Non-pigmented ciliary epithelial cell (primary cell): Measurements from ENCODE around the gene CAMTA1.

Source experiments
- DNase-seq: peaks from one replicate; pipeline ENCODE4 v3.0.0-alpha.2; 2010; ENCODE audit warnings: low read depth

CAMTA1 gene

GRCh38 chr1:6979003-6979613, 193.9 kb downstream of the CAMTA1 start:
- DNase-seq = no peak

DNA sequence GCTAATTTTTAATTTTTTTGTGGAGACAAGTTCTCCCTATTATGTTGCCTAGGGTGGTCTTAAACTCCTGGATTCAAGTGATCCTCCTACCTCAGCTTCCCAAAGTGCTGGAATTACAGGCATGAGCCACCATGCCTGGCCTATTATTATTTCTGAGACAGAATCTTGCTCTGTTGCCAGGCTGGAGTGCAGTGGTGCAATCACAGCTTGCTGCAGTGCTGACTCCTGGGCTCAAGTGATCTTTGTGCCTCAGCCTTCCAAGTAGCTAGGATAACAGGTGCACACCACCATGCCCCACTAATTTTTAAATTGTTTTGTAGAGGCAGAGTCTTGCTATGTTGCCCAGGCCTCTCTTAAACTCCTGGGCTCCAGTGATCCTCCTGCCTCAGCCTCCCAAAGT, 196.3 kb downstream of the CAMTA1 start:
- DNase-seq = no peak

DNA sequence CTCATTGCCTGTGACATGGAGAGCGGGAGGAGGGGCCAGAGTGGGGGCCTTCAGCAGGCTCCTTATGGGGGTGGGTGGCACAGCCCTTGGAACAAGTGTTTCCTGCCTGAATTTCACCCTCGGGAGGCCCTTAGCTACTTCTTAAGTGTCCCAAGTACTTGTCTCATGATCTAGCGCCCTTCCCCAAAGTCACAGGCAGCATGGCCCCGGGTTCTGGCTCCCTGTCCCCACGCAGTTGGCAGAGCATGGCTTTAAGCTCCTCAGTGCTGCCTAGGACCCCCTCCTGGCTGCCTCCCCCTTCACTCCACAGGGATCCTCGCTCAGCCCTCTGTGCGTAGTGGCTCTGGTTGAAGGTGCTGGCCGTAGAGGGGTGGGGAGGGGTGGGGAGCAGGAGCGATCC, 197.2 kb downstream of the CAMTA1 start:
- no peak for DNase-seq

DNA sequence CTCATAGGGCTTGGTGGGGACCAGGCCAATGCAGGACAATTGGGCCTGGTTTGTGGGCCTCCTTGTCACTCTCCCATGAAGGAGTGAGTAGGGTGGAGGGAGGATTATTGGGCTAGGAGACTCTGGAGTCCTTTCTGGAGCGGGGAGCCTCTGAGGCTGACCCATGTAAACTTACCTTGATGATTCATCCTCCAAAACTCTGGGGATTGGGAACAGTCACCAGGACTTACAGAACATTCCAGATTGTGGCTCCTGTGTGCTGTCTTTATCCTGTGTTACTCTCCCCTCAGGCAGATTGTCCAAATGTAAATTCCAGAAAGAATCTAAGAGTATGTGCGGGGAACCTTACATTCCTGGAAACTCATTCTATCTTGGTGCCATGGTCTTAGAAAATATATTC, 197.6 kb downstream of the CAMTA1 start:
- no peak for DNase-seq

- no peak for DNase-seq
Observed at GRCh38 chr1:6984536-6984935, 199.3 kb downstream of the CAMTA1 start.

DNA sequence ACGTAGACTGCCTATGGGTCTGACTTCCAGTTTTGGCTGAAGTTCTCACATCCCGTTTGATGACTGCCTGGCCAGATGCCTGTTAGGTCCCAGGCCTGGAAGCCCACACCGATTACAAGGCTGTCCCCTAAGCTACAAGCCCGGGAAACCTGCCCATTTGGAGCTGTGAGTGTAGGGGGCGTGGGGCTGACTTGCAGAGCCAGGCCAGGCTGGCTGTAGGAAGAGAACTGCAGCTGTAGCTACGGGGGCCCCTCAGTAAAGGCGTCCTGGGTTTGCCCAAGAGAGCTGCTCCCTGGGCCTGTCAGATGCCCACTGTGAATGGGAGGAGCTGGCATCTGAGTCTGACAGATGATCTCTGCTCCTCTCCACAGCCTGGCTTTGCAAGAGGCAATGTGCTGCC, 199.7 kb downstream of the CAMTA1 start:
- no peak for DNase-seq

DNA sequence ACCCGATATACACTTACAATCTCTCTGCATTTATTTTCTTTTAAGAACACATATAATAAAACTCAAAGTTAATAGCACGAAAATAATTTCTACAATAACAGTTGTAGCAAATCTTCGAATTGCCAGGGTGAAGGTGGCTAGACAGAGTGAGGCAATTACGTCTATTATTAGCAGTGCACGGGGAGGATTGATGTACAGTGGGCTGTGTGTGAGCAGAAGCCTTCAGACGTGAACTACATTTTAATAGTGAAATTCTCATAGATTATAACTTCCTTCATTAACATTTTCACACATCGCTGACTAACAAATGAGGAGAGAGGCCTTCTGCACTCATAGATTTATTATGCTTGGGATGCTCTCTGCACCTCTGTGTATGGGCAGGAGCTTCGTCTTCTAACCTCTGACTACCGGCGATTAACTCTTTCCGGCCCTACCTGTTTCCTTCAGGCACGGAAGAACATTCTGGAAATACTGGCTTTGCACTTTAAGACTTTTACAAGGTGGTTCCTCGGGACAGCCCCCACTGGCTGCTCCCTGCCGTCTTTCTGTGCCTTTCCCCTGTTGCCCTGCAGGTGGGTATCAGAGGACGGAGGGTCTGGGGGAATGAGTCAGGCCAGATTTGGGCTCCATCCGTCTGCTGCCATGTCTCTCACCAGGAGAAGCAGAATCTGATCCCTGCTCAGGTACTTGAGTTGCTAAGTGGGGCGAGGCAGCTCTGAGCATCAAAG, 200.5 kb downstream of the CAMTA1 start:
- DNase-seq = no peak

DNA sequence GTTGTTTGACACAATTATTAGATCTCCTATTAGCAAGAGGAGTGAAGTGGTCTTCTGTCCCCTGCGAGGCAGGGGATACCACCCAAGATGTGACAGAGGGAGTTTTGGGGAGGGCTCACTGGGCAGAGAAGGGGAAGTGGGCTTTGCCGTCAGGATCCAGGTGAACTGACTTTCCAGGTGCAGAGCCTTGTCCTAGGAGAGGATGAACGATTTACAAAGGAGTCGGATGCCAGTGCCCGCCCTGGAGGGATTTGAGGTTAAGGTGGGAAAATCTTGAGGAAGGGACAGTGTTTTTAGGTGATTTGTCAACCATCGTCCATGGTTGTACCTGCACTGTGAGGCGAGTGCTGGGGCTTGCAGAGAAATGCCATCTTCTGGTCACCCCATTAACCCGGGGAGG, 201.0 kb downstream of the CAMTA1 start:
- DNase-seq = no peak

GRCh38 chr1:6987940-6988339, 202.7 kb downstream of the CAMTA1 start:
- DNase-seq = no peak

DNA sequence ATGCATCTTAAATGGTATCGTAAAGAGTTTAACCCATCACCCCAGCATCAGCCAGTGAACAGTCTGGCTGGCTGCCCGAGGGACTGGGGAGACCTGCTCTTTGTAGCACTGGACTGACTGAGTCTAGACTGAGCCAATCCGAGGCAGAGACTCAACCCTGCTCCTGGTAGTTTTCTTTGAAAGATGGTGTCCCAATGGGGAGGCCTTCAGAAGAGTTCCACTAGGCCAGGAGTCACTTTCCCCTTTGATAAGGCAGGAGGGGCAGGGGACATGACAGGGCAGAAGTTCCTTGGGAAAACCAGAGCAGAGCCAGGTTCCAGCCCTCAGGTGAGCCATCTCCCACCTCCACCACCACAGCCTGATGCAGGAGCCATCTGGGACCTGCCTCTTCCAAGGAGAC, 203.5 kb downstream of the CAMTA1 start:
- no peak for DNase-seq

DNA sequence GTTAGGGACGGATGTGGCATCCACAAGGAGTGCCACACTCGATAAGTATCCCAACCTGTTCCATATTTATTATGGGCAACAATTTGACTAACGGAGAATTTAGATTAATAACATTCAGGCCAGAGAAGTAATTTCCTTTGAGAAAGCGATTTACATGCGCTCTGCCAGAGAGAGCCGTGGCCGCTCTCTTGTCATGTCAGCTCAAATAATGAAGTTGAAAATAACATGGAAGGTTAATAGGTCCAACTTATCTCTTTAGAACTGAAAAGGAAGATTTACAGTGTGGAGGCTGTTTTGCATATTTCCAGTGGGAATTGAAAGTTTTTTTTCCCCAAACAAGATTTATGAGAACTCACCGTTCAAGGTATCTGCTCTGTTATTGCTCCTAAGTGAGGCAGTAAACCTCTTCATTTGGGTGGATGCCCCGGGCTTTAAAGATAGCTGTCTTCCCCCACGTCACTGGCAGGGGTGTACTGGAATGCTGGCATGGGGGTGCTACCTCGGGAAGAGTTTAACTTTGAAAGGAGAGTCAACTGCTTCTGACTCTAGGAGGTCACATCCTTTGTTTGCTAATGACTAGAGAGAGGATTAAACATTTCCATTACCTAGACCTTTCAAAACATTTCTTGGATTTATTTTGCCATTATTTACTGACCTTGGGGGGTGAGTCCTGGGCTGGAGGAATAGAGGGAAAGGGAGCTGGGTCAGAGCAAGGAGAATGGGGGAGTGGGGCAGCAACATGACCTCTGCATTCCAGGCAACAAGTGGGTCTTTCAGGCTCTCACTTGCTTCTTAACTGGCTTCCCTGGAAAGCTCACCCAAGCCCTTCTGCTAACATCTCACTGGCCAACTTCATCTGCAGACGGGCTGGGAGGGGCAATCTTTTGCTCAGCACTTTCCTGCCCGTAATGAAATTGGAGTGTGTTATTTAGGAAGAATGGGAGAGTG, 204.2 kb downstream of the CAMTA1 start:
- no peak for DNase-seq

GRCh38 chr1:6991266-6991665, 206.0 kb downstream of the CAMTA1 start:
- DNase-seq = peak; percentile 67

- DNase-seq = no peak
Observed at GRCh38 chr1:6995789-6996188, 210.5 kb downstream of the CAMTA1 start.

DNA sequence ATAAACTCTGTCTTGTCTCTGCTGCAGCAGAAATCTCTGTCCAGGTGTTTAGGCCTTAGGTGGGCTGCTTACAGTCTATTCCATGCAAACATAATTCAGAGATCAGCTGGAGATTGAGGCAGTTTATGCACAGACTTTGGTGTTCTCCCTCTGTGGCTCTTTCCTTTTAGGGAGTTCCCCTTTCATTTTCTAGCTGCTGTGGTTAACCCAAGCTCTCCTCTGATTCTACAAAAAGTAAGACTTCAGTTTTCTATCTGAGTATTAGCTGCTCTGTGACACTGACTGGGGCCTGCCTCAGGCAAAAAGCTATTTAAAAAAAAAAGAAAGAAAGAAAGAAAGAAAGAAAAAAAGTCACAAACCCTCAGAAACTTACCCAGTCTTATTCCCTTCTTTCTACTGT, 211.1 kb downstream of the CAMTA1 start:
- DNase-seq = no peak

GRCh38 chr1:6996866-6997265, 211.6 kb downstream of the CAMTA1 start:
- no peak for DNase-seq

GRCh38 chr1:6998267-6998666, 213.0 kb downstream of the CAMTA1 start:
- no peak for DNase-seq

- DNase-seq = no peak
Observed at GRCh38 chr1:6999826-7000225, 214.6 kb downstream of the CAMTA1 start.

- no peak for DNase-seq
Observed at GRCh38 chr1:7000720-7001119, 215.5 kb downstream of the CAMTA1 start.

DNA sequence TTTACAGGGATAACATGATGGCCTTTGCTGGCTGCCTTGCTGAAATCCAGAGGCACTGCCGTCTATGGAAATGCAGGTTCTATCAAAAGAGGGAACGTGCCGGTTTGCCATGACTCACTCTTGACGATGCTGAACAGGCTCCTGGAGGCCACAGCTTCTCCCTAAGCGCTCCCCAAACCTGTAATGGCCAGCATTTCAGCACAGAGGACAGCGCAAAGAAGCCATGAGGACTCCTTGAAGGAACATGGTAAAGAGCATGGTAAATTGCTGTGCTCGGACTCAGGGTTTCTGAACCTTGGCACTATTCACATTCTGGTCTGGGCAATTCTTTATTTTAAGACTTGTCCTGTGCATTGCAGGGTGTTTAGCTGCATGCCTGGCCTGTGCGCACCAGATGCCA, 217.5 kb downstream of the CAMTA1 start:
- no peak for DNase-seq

DNA sequence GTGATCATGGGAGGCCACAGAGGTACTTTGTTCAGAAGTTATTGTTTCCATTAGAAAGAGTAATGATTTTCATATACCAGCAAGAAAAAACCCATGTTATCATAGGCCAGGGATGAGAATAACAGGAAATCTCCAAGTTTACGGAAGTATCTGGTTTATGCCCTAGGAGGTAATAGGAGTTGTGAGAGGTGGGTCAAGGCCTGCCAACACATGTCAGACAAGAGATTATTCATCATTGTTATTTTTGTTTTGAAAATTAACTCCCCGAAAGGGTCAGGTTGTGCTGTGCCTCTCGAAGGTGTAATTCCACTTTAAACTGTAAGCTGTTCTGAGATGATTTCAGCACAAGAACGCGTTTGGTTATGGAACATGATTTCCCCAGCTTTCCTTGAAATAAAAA, 218.4 kb downstream of the CAMTA1 start:
- DNase-seq = no peak

GRCh38 chr1:7004181-7004580, 218.9 kb downstream of the CAMTA1 start:
- no peak for DNase-seq

DNA sequence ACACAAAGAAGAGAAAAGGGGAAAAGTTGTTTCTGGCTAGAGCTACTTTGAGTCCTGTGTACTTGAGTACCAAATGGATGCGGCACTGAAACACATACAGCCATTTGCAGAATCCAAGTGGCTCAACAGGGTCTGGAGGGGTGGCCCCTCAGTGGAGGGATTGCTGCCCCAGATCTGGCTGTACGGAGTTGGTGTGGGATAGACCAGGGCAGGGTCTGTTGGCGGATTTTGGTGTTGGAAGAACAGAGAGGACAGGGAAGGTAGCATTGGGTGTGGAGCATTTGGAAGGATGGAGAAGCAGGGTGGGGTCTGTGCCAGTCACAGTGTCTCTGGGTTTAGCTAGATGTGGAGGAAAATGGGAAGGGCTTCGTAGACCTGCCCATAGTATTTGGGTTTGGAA, 220.5 kb downstream of the CAMTA1 start:
- no peak for DNase-seq
